Nephron (organoid): ENCODE results near the gene ATP5F1B.
A peak's percentile ranks its signal among the peaks of the same experiment; 100 is the strongest.
"Not testable (repeated sequence)": the region's sequence is repeated elsewhere in the genome, so short reads cannot be mapped to it uniquely, and the experiment has no call there.

Source experiments
- H3K27ac Mint-ChIP-seq, 3 experiments: 2 replicates each; pipeline ENCODE4 v1.8.0; 2020; ENCODE audit warnings: mixed read lengths in 3 of 3, mild to moderate bottlenecking in 2 of 3, moderate library complexity in 1 of 3
- H3K27me3 Mint-ChIP-seq: 2 replicates; pipeline ENCODE4 v1.8.0; 2021; ENCODE audit warnings: low read depth, mild to moderate bottlenecking, moderate library complexity, mixed read lengths
- H3K36me3 Mint-ChIP-seq: 2 replicates; pipeline ENCODE4 v1.8.0; 2020; ENCODE audit warnings: low read depth, mixed read lengths
- H3K4me1 Mint-ChIP-seq: 2 replicates; pipeline ENCODE4 v1.8.0; 2020; ENCODE audit warnings: mixed read lengths
- H3K4me3 Mint-ChIP-seq, 3 experiments: 2 replicates each; pipeline ENCODE4 v1.8.0; 2020; ENCODE audit warnings: mild to moderate bottlenecking in 3 of 3, mixed read lengths in 3 of 3, moderate library complexity in 2 of 3
- H3K9me3 Mint-ChIP-seq: 2 replicates; pipeline ENCODE4 v1.8.0; 2020; ENCODE audit warnings: mixed read lengths
- TF ChIP-seq, protein P1 (sequence below), 3 experiments: fragments of 200-600 bp; sonication (generic); IDR thresholded peaks; one replicate each; pipeline ENCODE4 v1.5.0; 2021; ENCODE audit warnings: antibody characterized with exemption in 3 of 3; ENCODE audit not compliant: unreplicated experiment in 3 of 3

Gene ATP5F1B

GRCh38 chr12:56661560-56661959, 15.8 kb upstream of the ATP5F1B start:
- Mint-ChIP-seq H3K27me3 (no peaks in the 10 kb centered on the region), H3K4me3 (no peak overlapping the region), H3K36me3 (peaks cover 32% of the 10 kb centered on the region), H3K9me3 (no peaks in the 10 kb centered on the region), H3K4me1 (no peaks in the 10 kb centered on the region), H3K27ac (no peak overlapping the region)
- TF ChIP-seq, protein P1, sequence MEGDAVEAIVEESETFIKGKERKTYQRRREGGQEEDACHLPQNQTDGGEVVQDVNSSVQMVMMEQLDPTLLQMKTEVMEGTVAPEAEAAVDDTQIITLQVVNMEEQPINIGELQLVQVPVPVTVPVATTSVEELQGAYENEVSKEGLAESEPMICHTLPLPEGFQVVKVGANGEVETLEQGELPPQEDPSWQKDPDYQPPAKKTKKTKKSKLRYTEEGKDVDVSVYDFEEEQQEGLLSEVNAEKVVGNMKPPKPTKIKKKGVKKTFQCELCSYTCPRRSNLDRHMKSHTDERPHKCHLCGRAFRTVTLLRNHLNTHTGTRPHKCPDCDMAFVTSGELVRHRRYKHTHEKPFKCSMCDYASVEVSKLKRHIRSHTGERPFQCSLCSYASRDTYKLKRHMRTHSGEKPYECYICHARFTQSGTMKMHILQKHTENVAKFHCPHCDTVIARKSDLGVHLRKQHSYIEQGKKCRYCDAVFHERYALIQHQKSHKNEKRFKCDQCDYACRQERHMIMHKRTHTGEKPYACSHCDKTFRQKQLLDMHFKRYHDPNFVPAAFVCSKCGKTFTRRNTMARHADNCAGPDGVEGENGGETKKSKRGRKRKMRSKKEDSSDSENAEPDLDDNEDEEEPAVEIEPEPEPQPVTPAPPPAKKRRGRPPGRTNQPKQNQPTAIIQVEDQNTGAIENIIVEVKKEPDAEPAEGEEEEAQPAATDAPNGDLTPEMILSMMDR (IDR thresholded peaks at IDR 0.05; ENCODE audit: unreplicated experiment in 3 of 3): no peak

- Mint-ChIP-seq H3K4me1 (no peaks in the 10 kb centered on the region), H3K4me3 (no peak overlapping the region), H3K9me3 (peaks cover 11% of the 10 kb centered on the region), H3K27ac (no peak overlapping the region), H3K36me3 (peaks cover 21% of the 10 kb centered on the region), H3K27me3 (no peaks in the 10 kb centered on the region)
- TF ChIP-seq, protein P1 (IDR thresholded peaks at IDR 0.05; ENCODE audit: unreplicated experiment in 3 of 3): no peak
Measured at GRCh38 chr12:56658921-56659320, 13.1 kb upstream of the ATP5F1B start.

DNA sequence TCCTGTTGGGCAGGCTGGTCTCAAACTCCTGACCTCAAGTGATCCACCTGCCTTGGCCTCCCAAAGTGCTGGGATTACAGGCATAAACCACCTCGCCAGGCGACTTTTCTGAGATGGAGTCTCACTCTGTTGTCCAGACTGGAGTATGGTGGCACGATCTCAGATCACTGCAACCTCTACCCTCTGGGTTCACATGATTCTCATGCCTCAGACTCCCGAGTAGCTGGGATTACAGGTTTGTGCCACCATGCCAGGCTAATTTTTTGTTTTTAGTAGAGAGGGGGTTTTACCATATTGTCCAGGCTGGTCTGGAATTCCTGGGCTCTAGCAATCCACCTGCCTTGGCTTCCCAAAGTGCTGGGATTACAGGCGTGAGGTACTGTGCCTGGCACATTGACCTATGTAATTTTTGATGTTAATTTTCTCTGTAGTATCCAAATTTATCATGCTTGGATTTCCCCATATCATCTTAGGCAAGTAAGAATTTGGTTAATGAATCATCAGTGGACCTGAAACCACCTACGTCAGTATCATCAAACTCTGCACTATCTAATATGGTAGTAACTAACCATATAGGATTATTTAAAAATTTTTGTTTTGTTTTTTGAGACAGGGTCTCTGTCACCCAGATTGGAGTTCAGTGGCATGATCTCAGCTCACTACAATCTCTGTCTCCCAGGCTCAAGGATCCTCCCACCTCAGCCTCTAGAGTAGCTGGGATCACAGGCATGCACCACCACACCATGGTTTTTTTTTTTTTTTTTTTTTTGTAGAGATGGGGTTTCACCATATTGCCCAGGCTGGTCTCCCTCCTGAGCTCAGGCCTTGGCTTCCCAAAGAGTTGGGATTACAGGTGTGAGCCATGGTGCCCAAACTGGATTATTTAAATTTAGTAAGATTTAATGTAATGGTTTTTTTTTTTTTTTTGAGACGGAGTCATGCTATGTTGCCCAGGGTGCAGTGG, 11.9 kb upstream of the ATP5F1B start:
- Mint-ChIP-seq H3K4me3 (no peak overlapping the region), H3K27me3 (no peaks in the 10 kb centered on the region), H3K4me1 (no peaks in the 10 kb centered on the region), H3K27ac (no peak overlapping the region), H3K36me3 (peaks cover 22% of the 10 kb centered on the region), H3K9me3 (peaks cover 21% of the 10 kb centered on the region)
- TF ChIP-seq, protein P1 (IDR thresholded peaks at IDR 0.05; ENCODE audit: unreplicated experiment in 3 of 3): no peak

- Mint-ChIP-seq H3K36me3 (peaks cover 28% of the 10 kb centered on the region), H3K9me3 (peaks cover 24% of the 10 kb centered on the region)
- H3K27me3 Mint-ChIP-seq, H3K27ac Mint-ChIP-seq, H3K4me3 Mint-ChIP-seq, H3K4me1 Mint-ChIP-seq: not testable (repeated sequence)
Measured at GRCh38 chr12:56653781-56654180, 8.0 kb upstream of the ATP5F1B start.

- Mint-ChIP-seq H3K4me3 (peak overlapping the region in 1 of 3 experiments; percentile 32), H3K4me1 (peaks cover 18% of the 10 kb centered on the region), H3K36me3 (peaks cover 31% of the 10 kb centered on the region)
- not testable (repeated sequence) for H3K27me3 Mint-ChIP-seq, H3K9me3 Mint-ChIP-seq, H3K27ac Mint-ChIP-seq
Measured at GRCh38 chr12:56648023-56648422, 2.2 kb upstream of the ATP5F1B start.

- H3K27me3 Mint-ChIP-seq: no peaks in the 10 kb centered on the region
- H3K4me1 Mint-ChIP-seq: peaks cover 18% of the 10 kb centered on the region
- no peaks in the 10 kb centered on the region for H3K9me3 Mint-ChIP-seq
- peak overlapping the region; percentile 90 to 98 (median 98) for H3K27ac Mint-ChIP-seq
- TF ChIP-seq, protein P1 (IDR thresholded peaks at IDR 0.05; ENCODE audit: unreplicated experiment in 3 of 3): no peak
- peaks cover 46% of the 10 kb centered on the region for H3K36me3 Mint-ChIP-seq
- H3K4me3 Mint-ChIP-seq: peak overlapping the region; percentile 83 to 100 (median 99)
Measured at GRCh38 chr12:56645201-56645716, 525 bp downstream of the ATP5F1B start.
